ENCODE results near the gene GBGT1.

DNA sequence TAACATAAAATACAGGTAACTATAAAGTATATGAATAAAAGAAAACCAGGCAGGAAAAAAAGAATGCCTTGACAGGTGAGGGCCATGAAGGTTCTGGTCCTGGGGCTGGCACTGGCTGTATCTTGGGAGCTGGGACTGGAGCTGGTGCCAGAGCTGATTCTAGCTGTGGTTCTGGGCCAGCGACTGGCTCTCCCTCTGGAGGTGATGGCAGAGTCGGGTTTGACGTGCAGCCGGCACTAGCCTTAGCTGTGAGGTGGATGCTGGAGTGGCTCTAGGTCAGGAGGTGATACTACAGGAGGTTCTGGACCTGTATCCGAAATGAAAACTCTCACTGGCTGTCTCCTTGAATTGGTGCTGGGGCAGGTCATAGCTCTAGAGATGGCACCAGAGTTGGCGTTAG, 23.0 kb upstream of the GBGT1 start:
- TF ChIP-seq, protein P1, sequence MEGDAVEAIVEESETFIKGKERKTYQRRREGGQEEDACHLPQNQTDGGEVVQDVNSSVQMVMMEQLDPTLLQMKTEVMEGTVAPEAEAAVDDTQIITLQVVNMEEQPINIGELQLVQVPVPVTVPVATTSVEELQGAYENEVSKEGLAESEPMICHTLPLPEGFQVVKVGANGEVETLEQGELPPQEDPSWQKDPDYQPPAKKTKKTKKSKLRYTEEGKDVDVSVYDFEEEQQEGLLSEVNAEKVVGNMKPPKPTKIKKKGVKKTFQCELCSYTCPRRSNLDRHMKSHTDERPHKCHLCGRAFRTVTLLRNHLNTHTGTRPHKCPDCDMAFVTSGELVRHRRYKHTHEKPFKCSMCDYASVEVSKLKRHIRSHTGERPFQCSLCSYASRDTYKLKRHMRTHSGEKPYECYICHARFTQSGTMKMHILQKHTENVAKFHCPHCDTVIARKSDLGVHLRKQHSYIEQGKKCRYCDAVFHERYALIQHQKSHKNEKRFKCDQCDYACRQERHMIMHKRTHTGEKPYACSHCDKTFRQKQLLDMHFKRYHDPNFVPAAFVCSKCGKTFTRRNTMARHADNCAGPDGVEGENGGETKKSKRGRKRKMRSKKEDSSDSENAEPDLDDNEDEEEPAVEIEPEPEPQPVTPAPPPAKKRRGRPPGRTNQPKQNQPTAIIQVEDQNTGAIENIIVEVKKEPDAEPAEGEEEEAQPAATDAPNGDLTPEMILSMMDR (IDR thresholded peaks at IDR 0.05 in 8 of 11, conservative IDR thresholded peaks at IDR 0.05 in 3 of 11): no peak
- TF ChIP-seq POLR2AphosphoS5 (IDR thresholded peaks at IDR 0.05) (no peak), POLR2A (IDR thresholded peaks at IDR 0.05) (no peak)

All from spleen (tissue), 7 donors.